CD14-positive monocyte (primary cell): Measurements from ENCODE around the gene ZBP1. TPM values are rescaled to one million over a fixed set of nuclear protein-coding genes. Genes with fewer than 3 reads are reported as not detected.

Source experiments
- DNase-seq, 3 donors: peaks; one replicate each; pipeline ENCODE4 v3.0.0-alpha.2; 2011 to 2022
- H2AFZ ChIP-seq: 2 replicates; pipeline ENCODE4 v1.6.0; 2012; ENCODE audit warnings: mild to moderate bottlenecking, low read depth, low read length, inconsistent platforms; ENCODE audit not compliant: insufficient read depth, poor library complexity, severe bottlenecking
- H3K27ac ChIP-seq, 2 donors: 1 replicate in 1 of 2; 2 replicates in 1 of 2; pipeline ENCODE4 v1.5.1; 2012 to 2013; ENCODE audit warnings: low read length in 2 of 2, control low read depth in 1 of 2, inconsistent platforms in 1 of 2, low read depth in 1 of 2, mild to moderate bottlenecking in 1 of 2
- H3K27me3 ChIP-seq, 2 donors: one replicate each; pipeline versions ENCODE4 v1.6.0 to v1.6.1; 2011 to 2013; ENCODE audit warnings: low read length in 2 of 2; ENCODE audit not compliant: control insufficient read depth in 2 of 2, insufficient read depth in 2 of 2
- H3K36me3 ChIP-seq, 2 donors: replicated peaks in 1 of 2; 1 replicate in 1 of 2; 2 replicates in 1 of 2; pipeline versions ENCODE4 v1.5.1 to v1.6.1; 2012 to 2013; ENCODE audit warnings: low read length in 2 of 2, control low read depth in 1 of 2, inconsistent platforms in 1 of 2, mild to moderate bottlenecking in 1 of 2; ENCODE audit not compliant: insufficient read depth in 2 of 2, control insufficient read depth in 1 of 2
- H3K4me1 ChIP-seq, 2 donors: 1 replicate in 1 of 2; 2 replicates in 1 of 2; pipeline versions ENCODE4 v1.5.1 to v1.6.1; 2012 to 2013; ENCODE audit warnings: low read length in 2 of 2, control low read depth in 1 of 2, inconsistent platforms in 1 of 2, mild to moderate bottlenecking in 1 of 2, moderate library complexity in 1 of 2; ENCODE audit not compliant: insufficient read depth in 2 of 2, control insufficient read depth in 1 of 2
- H3K4me2 ChIP-seq: replicated peaks from 2 replicates; pipeline ENCODE3; 2012; ENCODE audit warnings: low read length, moderate library complexity, mild to moderate bottlenecking; ENCODE audit not compliant: poor library complexity, severe bottlenecking; ENCODE audit errors: extremely low read depth
- H3K4me3 ChIP-seq, 3 experiments: fragments of 200-600 bp in 1 of 3; sonication (generic) in 1 of 3; replicated peaks in 1 of 3; 1 replicate in 2 of 3; 2 replicates in 1 of 3; pipeline ENCODE4 v1.5.1; 2011 to 2013; ENCODE audit warnings: low read length in 3 of 3, mild to moderate bottlenecking in 3 of 3, control low read depth in 2 of 3, low read depth in 2 of 3, inconsistent platforms in 1 of 3, moderate library complexity in 1 of 3
- H3K79me2 ChIP-seq: 2 replicates; pipeline ENCODE4 v1.6.0; 2012; ENCODE audit warnings: mild to moderate bottlenecking, control low read depth, inconsistent platforms, low read length, moderate library complexity; ENCODE audit not compliant: insufficient read depth
- H3K9ac ChIP-seq: 2 replicates; pipeline ENCODE4 v1.6.0; 2017; ENCODE audit warnings: low read length, mild to moderate bottlenecking; ENCODE audit not compliant: insufficient read depth, poor library complexity, severe bottlenecking
- H3K9me3 ChIP-seq, 2 donors: replicated peaks in 1 of 2; 1 replicate in 1 of 2; 2 replicates in 1 of 2; pipeline versions ENCODE4 v1.5.1 to v1.6.1; 2012 to 2013; ENCODE audit warnings: low read length in 2 of 2, control low read depth in 1 of 2; ENCODE audit not compliant: control insufficient read depth in 1 of 2, insufficient read depth in 1 of 2
- H4K20me1 ChIP-seq: 2 replicates; pipeline ENCODE4 v1.6.0; 2012; ENCODE audit warnings: mild to moderate bottlenecking, low read length, control low read depth, moderate library complexity; ENCODE audit not compliant: insufficient read depth
- H3K27ac Mint-ChIP-seq, 7 donors: one replicate each; pipeline ENCODE4 v1.8.0; 2020; ENCODE audit warnings: mild to moderate bottlenecking in 7 of 7, mixed read lengths in 7 of 7, moderate library complexity in 6 of 7, inconsistent platforms in 2 of 7
- H3K27me3 Mint-ChIP-seq, 3 donors: one replicate each; pipeline ENCODE4 v1.8.0; 2021 to 2022; ENCODE audit warnings: low read depth in 3 of 3, mild to moderate bottlenecking in 3 of 3, mixed read lengths in 3 of 3, moderate library complexity in 3 of 3, inconsistent platforms in 1 of 3
- H3K36me3 Mint-ChIP-seq, 2 donors: one replicate each; pipeline ENCODE4 v1.8.0; 2020; ENCODE audit warnings: mixed read lengths in 2 of 2, inconsistent platforms in 1 of 2, mild to moderate bottlenecking in 1 of 2
- H3K4me1 Mint-ChIP-seq: one replicate; pipeline ENCODE4 v1.8.0; 2020; ENCODE audit warnings: mild to moderate bottlenecking, mixed read lengths
- H3K4me3 Mint-ChIP-seq, 2 donors: one replicate each; pipeline ENCODE4 v1.8.0; 2020; ENCODE audit warnings: mild to moderate bottlenecking in 2 of 2, mixed read lengths in 2 of 2, moderate library complexity in 1 of 2
- H3K9me3 Mint-ChIP-seq, 7 donors: one replicate each; pipeline ENCODE4 v1.8.0; 2020 to 2022; ENCODE audit warnings: mixed read lengths in 7 of 7, mild to moderate bottlenecking in 6 of 7, moderate library complexity in 6 of 7, inconsistent platforms in 2 of 7
- WGBS: methylation state at CpG from one replicate; pipeline ENCODE4 v1.1.5; 2013; ENCODE audit warnings: missing lambda C conversion rate; ENCODE audit not compliant: insufficient coverage; 5-methylcytosine and 5-hydroxymethylcytosine counted together
- intact Hi-C, 2 donors: fragments of 100-400 bp; cut with micrococcal nuclease; formaldehyde crosslinking; loops; one replicate each; pipeline versions ENCODE4 v1.15.0 to v1.15.1; 2023
- polyA plus RNA-seq, 3 donors: library from polyadenylated mRNA; depleted of rRNA in 1 of 3; unstranded in 2 of 3; stranded (reverse) in 1 of 3; fragments of 300-500 nt in 2 of 3; fragments of >200 nt in 1 of 3; fragmentation: Illumina TruSeq in 2 of 3; gene quantifications; 1 replicate in 2 of 3; 2 replicates in 1 of 3; pipeline ENCODE4 v1.2.3, GENCODE V29; 2012 to 2021
- TF ChIP-seq, protein P1 (sequence below): fragments of 200-600 bp; IDR thresholded peaks from one replicate; pipeline ENCODE4 v1.8.0; 2022; ENCODE audit warnings: antibody characterized with exemption, mild to moderate bottlenecking

The ZBP1 gene
- polyA plus RNA-seq, 3 donors: 2.8 to 25.9 (median 3.0) TPM

DNA sequence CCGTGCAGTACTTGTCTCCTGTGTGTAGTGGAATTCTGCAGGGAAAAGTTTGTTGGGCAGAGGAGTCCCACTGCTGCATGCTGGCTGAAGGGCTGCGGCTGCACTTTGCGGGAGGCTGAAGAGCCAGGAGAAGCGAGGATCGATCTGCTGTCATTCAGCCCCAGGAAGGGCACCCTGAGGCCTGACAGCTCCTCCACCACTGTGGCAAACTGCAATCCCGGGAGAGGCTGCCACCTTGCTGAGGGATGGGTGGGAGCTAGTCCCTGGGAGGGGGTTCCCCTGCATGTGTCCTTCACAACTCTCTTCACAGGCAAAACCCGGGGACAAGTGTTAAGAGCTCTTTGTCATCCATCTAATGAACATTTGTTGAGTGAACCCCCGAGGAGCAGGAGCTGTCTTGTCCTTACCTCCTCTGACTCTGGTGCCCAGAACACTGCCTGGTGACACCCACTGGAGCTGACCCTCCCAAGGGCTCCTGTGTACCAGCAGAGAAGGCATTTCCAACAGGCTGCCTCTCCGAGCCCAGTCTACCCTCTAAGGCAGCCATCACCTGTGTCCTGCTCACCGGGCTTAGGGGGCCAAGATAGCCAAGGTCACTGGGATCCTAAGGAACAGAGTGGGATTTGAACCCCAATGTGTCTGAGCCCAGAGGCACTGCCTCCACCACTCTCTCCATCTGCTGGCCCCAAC lies 41.6 kb downstream of the ZBP1 start:
- H3K4me1 ChIP-seq: peaks cover 26 to 29% of the 10 kb centered on the region in 2 donors
- Mint-ChIP-seq H3K36me3 (peaks cover 2 to 4% of the 10 kb centered on the region in 2 donors), H3K27ac (peak overlapping the region in 1 of 7 donors; percentile 20), H3K4me3 (no peak overlapping the region), H3K4me1 (peaks cover 27% of the 10 kb centered on the region), H3K27me3 (peaks cover 45 to 60% (median 51%) of the 10 kb centered on the region in 3 donors), H3K9me3 (peaks cover 0 to 6% (median 2%) of the 10 kb centered on the region in 7 donors)
- no peaks in the 10 kb centered on the region for H3K36me3 ChIP-seq
- 85% methylated on average over 7 of the region's 10 CpGs for WGBS
- no peaks in the 10 kb centered on the region for H4K20me1 ChIP-seq
- TF ChIP-seq, protein P1, sequence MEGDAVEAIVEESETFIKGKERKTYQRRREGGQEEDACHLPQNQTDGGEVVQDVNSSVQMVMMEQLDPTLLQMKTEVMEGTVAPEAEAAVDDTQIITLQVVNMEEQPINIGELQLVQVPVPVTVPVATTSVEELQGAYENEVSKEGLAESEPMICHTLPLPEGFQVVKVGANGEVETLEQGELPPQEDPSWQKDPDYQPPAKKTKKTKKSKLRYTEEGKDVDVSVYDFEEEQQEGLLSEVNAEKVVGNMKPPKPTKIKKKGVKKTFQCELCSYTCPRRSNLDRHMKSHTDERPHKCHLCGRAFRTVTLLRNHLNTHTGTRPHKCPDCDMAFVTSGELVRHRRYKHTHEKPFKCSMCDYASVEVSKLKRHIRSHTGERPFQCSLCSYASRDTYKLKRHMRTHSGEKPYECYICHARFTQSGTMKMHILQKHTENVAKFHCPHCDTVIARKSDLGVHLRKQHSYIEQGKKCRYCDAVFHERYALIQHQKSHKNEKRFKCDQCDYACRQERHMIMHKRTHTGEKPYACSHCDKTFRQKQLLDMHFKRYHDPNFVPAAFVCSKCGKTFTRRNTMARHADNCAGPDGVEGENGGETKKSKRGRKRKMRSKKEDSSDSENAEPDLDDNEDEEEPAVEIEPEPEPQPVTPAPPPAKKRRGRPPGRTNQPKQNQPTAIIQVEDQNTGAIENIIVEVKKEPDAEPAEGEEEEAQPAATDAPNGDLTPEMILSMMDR: no peak
- H3K4me3 ChIP-seq: no peak overlapping the region
- no peak overlapping the region for H2AFZ ChIP-seq
- intact Hi-C loops: no loop called here
- no peaks in the 10 kb centered on the region for H3K9me3 ChIP-seq
- H3K27me3 ChIP-seq: peaks cover 8 to 56% of the 10 kb centered on the region in 2 donors
- H3K79me2 ChIP-seq: no peaks in the 10 kb centered on the region
- no peak overlapping the region for H3K27ac ChIP-seq
- H3K4me2 ChIP-seq: no peak overlapping the region
- no peak for DNase-seq
- no peak overlapping the region for H3K9ac ChIP-seq

DNA sequence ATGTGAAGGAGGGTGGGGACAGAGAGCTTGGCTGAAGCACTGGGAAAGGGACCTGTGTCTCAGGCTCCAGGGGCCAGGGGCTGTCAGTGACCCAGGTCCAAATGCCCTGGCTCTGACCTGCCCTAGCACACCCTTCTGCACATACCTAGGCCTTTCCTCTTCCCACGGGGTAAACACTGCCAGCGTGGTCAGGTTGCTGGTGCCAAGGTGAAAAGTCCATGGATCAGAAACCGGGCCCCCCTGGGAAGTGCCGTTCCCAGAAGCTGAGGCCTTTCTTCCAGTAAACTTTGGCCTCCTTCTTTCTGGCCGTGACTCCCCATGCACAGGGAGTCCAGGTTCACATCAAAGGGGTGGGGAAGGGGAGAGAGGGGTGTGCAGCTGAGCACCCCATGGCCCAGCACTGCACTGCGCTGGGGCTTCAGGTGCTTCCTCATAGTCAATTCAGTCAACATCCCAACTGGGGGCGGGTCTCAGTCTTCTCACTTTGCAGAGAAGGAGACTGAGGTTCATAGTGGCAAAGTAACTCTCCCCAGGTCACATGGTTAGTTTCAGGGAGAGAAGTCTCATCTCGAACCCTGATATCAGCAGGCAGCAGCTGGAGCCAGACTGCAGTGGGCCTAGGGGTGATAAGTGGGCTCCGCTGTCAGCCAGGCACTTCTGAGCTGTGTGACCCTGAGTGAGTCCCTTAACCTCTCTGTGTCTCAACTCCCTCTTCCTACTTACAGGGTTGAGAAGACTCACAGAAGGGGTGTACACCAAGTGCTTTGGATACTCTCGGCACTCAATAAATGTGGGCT lies 42.3 kb downstream of the ZBP1 start:
- Histone ChIP-seq H4K20me1 (no peaks in the 10 kb centered on the region), H3K9ac (no peak overlapping the region), H3K27me3 (peaks cover 8 to 52% of the 10 kb centered on the region in 2 donors), H3K4me2 (no peak overlapping the region), H3K4me1 (peaks cover 23 to 24% of the 10 kb centered on the region in 2 donors), H2AFZ (no peak overlapping the region), H3K4me3 (no peak overlapping the region), H3K9me3 (no peaks in the 10 kb centered on the region), H3K36me3 (no peaks in the 10 kb centered on the region), H3K27ac (no peak overlapping the region), H3K79me2 (no peaks in the 10 kb centered on the region)
- no peak for DNase-seq
- intact Hi-C loops: no loop called here
- H3K27me3 Mint-ChIP-seq: peaks cover 46 to 54% (median 48%) of the 10 kb centered on the region in 3 donors
- WGBS: 69% methylated on average over 2 of the region's 10 CpGs
- H3K9me3 Mint-ChIP-seq: peaks cover 0 to 6% (median 0%) of the 10 kb centered on the region in 7 donors
- TF ChIP-seq, protein P1: no peak
- H3K4me3 Mint-ChIP-seq: no peak overlapping the region
- peaks cover 2 to 4% of the 10 kb centered on the region in 2 donors for H3K36me3 Mint-ChIP-seq
- H3K4me1 Mint-ChIP-seq: peaks cover 22% of the 10 kb centered on the region
- no peak overlapping the region for H3K27ac Mint-ChIP-seq
